Measurements from ENCODE around the gene GUCY1B1.

The GUCY1B1 gene

DNA sequence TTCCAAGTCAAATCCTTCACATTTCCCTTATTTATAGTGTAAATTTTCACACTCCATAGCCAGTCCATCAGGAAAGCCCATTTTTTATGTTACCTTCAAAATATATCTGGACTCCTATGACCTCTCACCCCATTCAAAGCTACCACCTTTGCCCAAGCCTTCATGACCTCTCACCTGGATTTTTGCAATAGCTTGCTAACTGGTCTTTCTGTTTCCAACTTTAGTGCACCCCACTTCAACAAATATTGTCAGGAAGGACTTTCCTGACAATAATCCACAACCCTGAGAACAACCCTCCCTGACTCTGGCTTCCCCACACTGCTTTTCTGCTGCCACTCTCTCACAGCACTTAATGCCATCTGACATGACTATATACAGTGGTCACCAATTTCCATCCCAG lies 73.8 kb downstream of the GUCY1B1 start:
- no peaks in the 10 kb centered on the region for H3K36me3 ChIP-seq (ENCODE audit: control insufficient read depth, insufficient read depth, low read length)
- H3K27ac ChIP-seq (ENCODE audit: low read depth, low read length) = no peak overlapping the region
- H3K4me1 ChIP-seq (ENCODE audit: control insufficient read depth, insufficient read depth, low read length) = no peaks in the 10 kb centered on the region
- no peaks in the 10 kb centered on the region for H3K9me3 ChIP-seq (ENCODE audit: control insufficient read depth, insufficient read depth, low read depth, low read length)
- no peak overlapping the region for H3K9ac ChIP-seq (ENCODE audit: low read length)
- H3K4me3 ChIP-seq (ENCODE audit: low read depth, low read length) = no peak overlapping the region
- no peaks in the 10 kb centered on the region for H3K27me3 ChIP-seq (ENCODE audit: control insufficient read depth, insufficient read depth, low read length)

DNA sequence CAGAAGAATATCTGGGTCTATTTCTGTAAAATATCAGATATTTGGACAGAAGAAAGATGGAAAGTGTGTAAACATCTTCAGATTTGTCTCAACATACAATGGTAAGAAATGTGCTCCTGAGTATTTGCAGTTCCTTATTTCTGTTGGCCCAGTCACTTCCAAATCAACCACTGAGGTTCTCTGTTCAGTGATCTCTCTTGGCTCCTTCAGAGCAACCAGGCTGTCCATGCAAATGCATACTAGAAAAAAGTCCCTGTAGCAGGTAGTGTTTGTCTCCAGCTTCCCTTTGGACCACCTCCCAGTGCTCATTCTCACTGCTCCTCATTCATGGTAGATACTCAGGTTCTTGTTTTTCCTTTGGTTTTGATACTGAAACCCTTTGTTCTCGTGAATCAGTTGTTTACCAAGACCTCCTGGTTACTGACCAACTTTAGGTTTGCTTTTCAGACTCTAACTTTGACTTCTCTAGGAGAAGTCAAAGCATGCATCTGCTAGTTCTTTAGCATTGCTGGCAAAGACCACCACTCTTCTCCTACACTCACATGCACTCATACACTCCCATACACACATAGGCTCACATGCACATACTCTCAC lies 78.5 kb downstream of the GUCY1B1 start:
- no peak overlapping the region for H3K4me3 ChIP-seq (ENCODE audit: low read depth, low read length)
- H3K9ac ChIP-seq (ENCODE audit: low read length) = no peak overlapping the region
- no peaks in the 10 kb centered on the region for H3K4me1 ChIP-seq (ENCODE audit: control insufficient read depth, insufficient read depth, low read length)
- no peaks in the 10 kb centered on the region for H3K36me3 ChIP-seq (ENCODE audit: control insufficient read depth, insufficient read depth, low read length)
- H3K27me3 ChIP-seq (ENCODE audit: control insufficient read depth, insufficient read depth, low read length) = no peaks in the 10 kb centered on the region
- no peak overlapping the region for H3K27ac ChIP-seq (ENCODE audit: low read depth, low read length)
- H3K9me3 ChIP-seq (ENCODE audit: control insufficient read depth, insufficient read depth, low read depth, low read length) = no peaks in the 10 kb centered on the region

DNA sequence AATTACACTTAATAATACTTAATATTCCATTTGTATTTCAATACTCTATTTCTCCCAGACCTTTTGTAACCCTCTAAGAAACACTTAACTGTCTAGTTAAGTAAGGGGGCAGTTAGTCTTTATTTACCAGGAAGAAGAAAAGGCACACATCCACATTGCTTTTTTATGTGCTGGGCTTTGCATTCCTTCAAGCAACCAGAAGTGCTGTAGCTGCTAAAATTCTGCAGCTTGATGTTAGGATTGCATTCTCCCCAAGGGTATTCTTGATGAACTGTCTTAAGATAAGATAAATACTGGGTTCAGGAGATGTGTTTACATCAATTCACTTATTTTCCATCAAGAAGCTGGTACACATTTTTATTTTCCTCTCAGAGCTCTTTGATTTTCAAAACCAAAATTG lies 83.3 kb downstream of the GUCY1B1 start:
- Histone ChIP-seq H3K27me3 (ENCODE audit: control insufficient read depth, insufficient read depth, low read length) (no peaks in the 10 kb centered on the region), H3K9me3 (ENCODE audit: control insufficient read depth, insufficient read depth, low read depth, low read length) (peaks cover 9% of the 10 kb centered on the region), H3K9ac (ENCODE audit: low read length) (no peak overlapping the region), H3K36me3 (ENCODE audit: control insufficient read depth, insufficient read depth, low read length) (no peaks in the 10 kb centered on the region), H3K4me1 (ENCODE audit: control insufficient read depth, insufficient read depth, low read length) (no peaks in the 10 kb centered on the region), H3K27ac (ENCODE audit: low read depth, low read length) (no peak overlapping the region), H3K4me3 (ENCODE audit: low read depth, low read length) (no peak overlapping the region)

DNA sequence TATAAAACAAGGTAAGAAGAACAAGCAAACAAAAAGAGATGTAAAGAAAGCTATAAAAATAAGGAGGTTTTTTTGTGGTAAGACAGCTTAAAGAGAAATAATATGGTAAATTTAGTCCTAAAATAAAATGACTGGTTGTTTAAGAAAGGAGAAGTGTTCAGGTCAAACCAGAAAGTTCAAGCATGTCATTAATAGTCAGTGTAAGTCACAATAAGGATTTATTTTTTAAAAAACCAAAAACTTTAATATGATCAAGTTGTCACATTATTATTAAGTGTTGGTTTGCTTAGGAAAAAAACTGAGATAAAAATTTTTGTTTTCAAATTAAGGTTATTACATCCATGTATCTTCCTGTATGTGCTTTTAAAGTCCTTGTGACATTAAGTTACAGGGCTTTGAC lies 88.1 kb downstream of the GUCY1B1 start:
- Histone ChIP-seq H3K36me3 (ENCODE audit: control insufficient read depth, insufficient read depth, low read length) (no peaks in the 10 kb centered on the region), H3K27ac (ENCODE audit: low read depth, low read length) (no peak overlapping the region), H3K9ac (ENCODE audit: low read length) (no peak overlapping the region), H3K9me3 (ENCODE audit: control insufficient read depth, insufficient read depth, low read depth, low read length) (peaks cover 22% of the 10 kb centered on the region), H3K4me3 (ENCODE audit: low read depth, low read length) (no peak overlapping the region), H3K27me3 (ENCODE audit: control insufficient read depth, insufficient read depth, low read length) (no peaks in the 10 kb centered on the region), H3K4me1 (ENCODE audit: control insufficient read depth, insufficient read depth, low read length) (no peaks in the 10 kb centered on the region)

DNA sequence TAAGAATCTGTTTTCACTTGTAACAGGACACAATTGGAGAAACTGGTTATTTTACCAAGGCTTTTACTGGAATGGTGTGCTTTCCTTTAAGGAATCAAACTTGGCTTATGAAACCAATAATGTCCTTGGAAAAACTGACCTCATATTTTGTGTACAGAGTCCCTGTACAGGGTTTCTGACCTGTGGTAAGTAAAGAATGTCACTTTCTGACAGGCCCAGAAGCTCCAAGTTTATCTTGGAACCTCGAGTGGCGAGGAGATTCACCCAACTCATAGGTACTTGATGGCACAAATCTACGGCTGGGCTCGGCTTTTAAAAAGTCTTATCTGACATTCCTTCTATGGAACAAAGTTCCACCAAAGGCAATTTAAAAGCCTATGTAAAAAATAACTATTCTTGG lies 90.2 kb downstream of the GUCY1B1 start:
- Histone ChIP-seq H3K27ac (ENCODE audit: low read depth, low read length) (no peak overlapping the region), H3K4me1 (ENCODE audit: control insufficient read depth, insufficient read depth, low read length) (no peaks in the 10 kb centered on the region), H3K9ac (ENCODE audit: low read length) (no peak overlapping the region), H3K27me3 (ENCODE audit: control insufficient read depth, insufficient read depth, low read length) (no peaks in the 10 kb centered on the region), H3K36me3 (ENCODE audit: control insufficient read depth, insufficient read depth, low read length) (no peaks in the 10 kb centered on the region), H3K4me3 (ENCODE audit: low read depth, low read length) (no peak overlapping the region), H3K9me3 (ENCODE audit: control insufficient read depth, insufficient read depth, low read depth, low read length) (peaks cover 22% of the 10 kb centered on the region)

DNA sequence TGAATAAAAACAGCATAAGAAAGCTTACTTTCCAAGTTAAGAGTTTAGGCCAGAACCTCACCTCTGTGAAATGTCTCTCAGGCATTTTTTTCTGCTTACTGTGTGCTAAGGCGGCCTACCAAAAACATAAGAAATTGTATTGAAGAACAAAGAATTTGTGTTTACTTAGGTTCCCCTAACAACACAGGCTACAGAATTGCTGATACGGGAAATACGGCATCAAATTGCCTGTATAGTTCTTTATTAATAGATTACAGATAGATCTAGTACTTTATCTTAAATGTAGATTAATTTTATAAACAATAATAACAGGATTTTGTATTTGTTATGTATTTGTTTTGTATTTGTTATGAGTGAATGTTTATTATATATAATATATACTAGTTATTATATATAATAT lies 94.4 kb downstream of the GUCY1B1 start:
- H3K9me3 ChIP-seq (ENCODE audit: control insufficient read depth, insufficient read depth, low read depth, low read length) = peaks cover 5% of the 10 kb centered on the region
- H3K36me3 ChIP-seq (ENCODE audit: control insufficient read depth, insufficient read depth, low read length) = no peaks in the 10 kb centered on the region
- H3K27ac ChIP-seq (ENCODE audit: low read depth, low read length) = no peak overlapping the region
- no peak overlapping the region for H3K4me3 ChIP-seq (ENCODE audit: low read depth, low read length)
- H3K9ac ChIP-seq (ENCODE audit: low read length) = no peak overlapping the region
- no peaks in the 10 kb centered on the region for H3K27me3 ChIP-seq (ENCODE audit: control insufficient read depth, insufficient read depth, low read length)
- no peaks in the 10 kb centered on the region for H3K4me1 ChIP-seq (ENCODE audit: control insufficient read depth, insufficient read depth, low read length)

DNA sequence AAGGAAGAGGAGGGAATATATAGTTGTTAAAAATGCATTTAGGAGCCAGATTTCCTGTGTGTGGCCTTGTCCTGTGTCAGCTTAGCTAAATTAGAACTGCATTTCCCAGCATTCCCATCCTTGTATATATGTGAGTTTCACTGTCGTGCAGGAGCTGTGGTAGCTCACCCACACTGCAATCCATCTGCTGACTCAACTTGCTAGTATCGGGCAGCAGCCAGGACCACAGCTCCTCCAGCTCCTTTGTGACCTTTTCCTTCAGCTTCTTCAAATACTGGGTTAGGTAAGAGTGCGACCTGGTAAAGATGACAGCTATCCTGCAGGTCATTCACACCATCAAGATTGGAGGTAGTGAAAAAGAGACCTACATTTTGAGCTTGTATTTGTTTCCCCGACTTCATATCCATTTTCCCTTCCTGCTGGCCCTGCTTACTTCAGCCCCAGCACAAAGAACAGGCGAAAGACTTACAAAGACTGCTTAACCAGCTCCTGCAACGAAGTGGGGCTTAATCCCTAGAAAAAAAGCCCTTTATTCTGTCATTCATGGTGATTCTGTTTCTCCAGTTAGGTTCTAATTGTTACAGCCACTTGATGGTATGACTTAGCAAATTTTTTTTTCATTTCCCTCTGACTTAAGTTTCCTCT lies 95.9 kb downstream of the GUCY1B1 start:
- H3K9ac ChIP-seq (ENCODE audit: low read length) = no peak overlapping the region
- H3K27me3 ChIP-seq (ENCODE audit: control insufficient read depth, insufficient read depth, low read length) = no peaks in the 10 kb centered on the region
- no peak overlapping the region for H3K27ac ChIP-seq (ENCODE audit: low read depth, low read length)
- H3K9me3 ChIP-seq (ENCODE audit: control insufficient read depth, insufficient read depth, low read depth, low read length) = no peaks in the 10 kb centered on the region; the same call in 1 of the 2 replicates
- H3K4me3 ChIP-seq (ENCODE audit: low read depth, low read length) = no peak overlapping the region
- H3K36me3 ChIP-seq (ENCODE audit: control insufficient read depth, insufficient read depth, low read length) = no peaks in the 10 kb centered on the region
- no peaks in the 10 kb centered on the region for H3K4me1 ChIP-seq (ENCODE audit: control insufficient read depth, insufficient read depth, low read length)

DNA sequence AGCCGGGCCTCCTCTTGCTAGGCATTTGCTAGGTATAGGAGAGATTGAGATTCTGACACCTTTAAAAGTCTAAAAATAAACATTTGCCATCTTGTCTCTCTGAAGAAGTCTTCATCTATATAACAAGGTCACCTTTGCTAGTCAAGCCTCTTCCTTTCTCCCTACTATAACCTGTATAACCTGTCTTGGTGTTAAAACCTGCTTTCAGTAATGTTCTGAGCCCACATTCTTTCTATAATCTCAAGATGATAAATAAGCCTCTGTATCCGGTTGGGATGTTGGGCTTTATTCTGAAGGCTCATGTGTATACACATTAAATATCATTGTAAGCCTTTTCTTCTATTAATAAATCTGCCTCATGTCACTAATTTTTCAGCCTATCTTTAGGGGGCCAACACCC lies 97.1 kb downstream of the GUCY1B1 start:
- no peaks in the 10 kb centered on the region for H3K4me1 ChIP-seq (ENCODE audit: control insufficient read depth, insufficient read depth, low read length)
- no peaks in the 10 kb centered on the region for H3K36me3 ChIP-seq (ENCODE audit: control insufficient read depth, insufficient read depth, low read length)
- H3K27ac ChIP-seq (ENCODE audit: low read depth, low read length) = no peak overlapping the region
- no peak overlapping the region for H3K4me3 ChIP-seq (ENCODE audit: low read depth, low read length)
- no peak overlapping the region for H3K9ac ChIP-seq (ENCODE audit: low read length)
- no peaks in the 10 kb centered on the region; the same call in 1 of the 2 replicates for H3K9me3 ChIP-seq (ENCODE audit: control insufficient read depth, insufficient read depth, low read depth, low read length)
- no peaks in the 10 kb centered on the region for H3K27me3 ChIP-seq (ENCODE audit: control insufficient read depth, insufficient read depth, low read length)

Measured in HUES6 (cell line).